Adrenal gland (tissue), 12 donors: ENCODE data around the gene NRIP3. TPM values are rescaled to one million over a fixed set of nuclear protein-coding genes. Genes with fewer than 3 reads are reported as not detected.
"Not testable (repeated sequence)": the region's sequence is repeated elsewhere in the genome, so short reads cannot be mapped to it uniquely, and the experiment has no call there.

Source experiments
- DNase-seq, 7 donors: peaks; one replicate each; pipeline ENCODE4 v3.0.0-alpha.2; 2019 to 2020
- H3K27ac ChIP-seq, 5 donors: fragments of 200-600 bp; sonication (generic) in 4 of 5; 1 replicate in 3 of 5; 2 replicates in 2 of 5; pipeline versions ENCODE4 v1.5.1 to v1.8.0; 2016 to 2020; ENCODE audit warnings: mild to moderate bottlenecking in 1 of 5
- H3K27me3 ChIP-seq: fragments of 200-600 bp; 2 replicates; pipeline ENCODE4 v1.8.0; 2021
- H3K36me3 ChIP-seq, 2 donors: fragments of 200-600 bp; replicated peaks in 1 of 2; 1 replicate in 1 of 2; 2 replicates in 1 of 2; pipeline versions ENCODE4 v1.5.1 to v1.8.0; 2018 to 2022
- H3K4me1 ChIP-seq, 2 donors: fragments of 200-600 bp; replicated peaks in 1 of 2; 1 replicate in 1 of 2; 2 replicates in 1 of 2; pipeline versions ENCODE4 v1.5.1 to v1.8.0; 2018 to 2021
- H3K4me3 ChIP-seq, 4 donors: fragments of 200-600 bp; sonication (generic) in 3 of 4; one replicate each; pipeline ENCODE4 v1.5.1; 2016 to 2018
- H3K9me3 ChIP-seq, 3 donors: fragments of 200-600 bp; sonication (generic) in 1 of 3; replicated peaks in 1 of 3; 1 replicate in 2 of 3; 2 replicates in 1 of 3; pipeline versions ENCODE4 v1.5.1 to v1.8.0; 2016 to 2021
- CTCF ChIP-seq, 6 experiments: fragments of 450-650 bp in 4 of 6; fragments of 200-600 bp in 2 of 6; sonication (generic) in 1 of 6; IDR thresholded peaks; 1 replicate in 5 of 6; 2 replicates in 1 of 6; pipeline versions ENCODE4 v1.5.1 to v1.8.0; 2016 to 2021; ENCODE audit warnings: antibody characterized with exemption in 6 of 6, mild to moderate bottlenecking in 2 of 6, moderate library complexity in 1 of 6
- POLR2A ChIP-seq, 2 donors: fragments of 450-650 bp; IDR thresholded peaks; one replicate each; pipeline ENCODE4 v1.6.1; 2017; ENCODE audit warnings: antibody characterized with exemption in 2 of 2, mild to moderate bottlenecking in 2 of 2, moderate library complexity in 1 of 2
- WGBS, 4 donors: extraction: QIAGEN DNeasy Blood & Tissue Kit in 2 of 4; methylation state at CpG; one replicate each; pipeline versions ENCODE4 v1.1.5 to v1.1.7; 2013 to 2017; 5-methylcytosine and 5-hydroxymethylcytosine counted together
- intact Hi-C, 2 donors: fragments of 100-400 bp; cut with DNase I; formaldehyde crosslinking; loops; one replicate each; pipeline versions ENCODE4 v1.14.1 to v1.15.0; 2022 to 2023
- polyA plus RNA-seq, 3 donors: library from polyadenylated mRNA; stranded (reverse); fragments of 200-250 nt in 2 of 3; fragments of 350-450 nt in 1 of 3; fragmentation: Illumina TruSeq in 1 of 3; extraction: RNeasy Lipid Tissue Mini Kit (QIAGEN cat#74804) in 1 of 3; gene quantifications; one replicate each; pipeline ENCODE4 v1.2.3, GENCODE V29; 2013 to 2014
- total RNA-seq, 9 donors: library from RNA; depleted of rRNA in 4 of 9; stranded (reverse); fragments of >200 nt in 4 of 9; fragments of 120-200 nt in 1 of 9; fragmentation: NEBNext Ultra II Directional in 1 of 9; extraction: Animal tissue kit (Norgen Biotek cat#: 25700) in 1 of 9; gene quantifications; one replicate each; pipeline versions ENCODE4 v1.1.0 to v1.2.4, GENCODE V29; 2013 to 2023
- donor health status: healthy with polysubstance abuse.
- donor health status: Bipolar disorder and iron deficiency.
- donor health status: DM: yes; HTN: yes; CAD: no.
- donor health status: DM: no; HTN: no; CAD: no.
- donor health status: DM: no; HTN: no; CAD: no.
- donor health status: DM: yes; HTN: yes; CAD: no.

The NRIP3 gene
- total and polyA plus RNA-seq, 12 donors: 1.4 to 42.5 (median 11.0) TPM

- TF ChIP-seq POLR2A (IDR thresholded peaks at IDR 0.05) (no peak), CTCF (IDR thresholded peaks at IDR 0.05) (no peak)
- H3K9me3 ChIP-seq: no peaks in the 10 kb centered on the region
- intact Hi-C loops: no loop called here
- H3K27ac ChIP-seq: no peak overlapping the region
- WGBS, 4 donors: 90 to 94% (median 92%) methylated on average over 9 to 10 of the region's 10 CpGs
- DNase-seq: no peak
- H3K36me3 ChIP-seq: no peaks in the 10 kb centered on the region
- H3K4me1 ChIP-seq: no peaks in the 10 kb centered on the region
- H3K27me3 ChIP-seq: no peaks in the 10 kb centered on the region
- H3K4me3 ChIP-seq: no peak overlapping the region
These were observed 66.6 kb downstream of the NRIP3 start for GRCh38 chr11:8937159-8937558.

GRCh38 chr11:8935789-8936188 lies 68.0 kb downstream of the NRIP3 start:
- H3K27me3 ChIP-seq, intact Hi-C loops, H3K27ac ChIP-seq, DNase-seq, H3K4me1 ChIP-seq, H3K36me3 ChIP-seq, H3K4me3 ChIP-seq, H3K9me3 ChIP-seq: not testable (repeated sequence)
- WGBS, 4 donors: 75 to 90% (median 89%) methylated on average over 2 of the region's 2 CpGs

GRCh38 chr11:8934742-8935488 lies 68.9 kb downstream of the NRIP3 start:
- DNase-seq: peak in 4 of 7 donors; percentile 29 to 71 (median 53)
- Histone ChIP-seq H3K36me3 (no peaks in the 10 kb centered on the region), H3K27ac (no peak overlapping the region), H3K4me1 (no peaks in the 10 kb centered on the region), H3K27me3 (no peaks in the 10 kb centered on the region), H3K9me3 (no peaks in the 10 kb centered on the region), H3K4me3 (no peak overlapping the region)
- TF ChIP-seq CTCF (IDR thresholded peaks at IDR 0.05) (no peak), POLR2A (IDR thresholded peaks at IDR 0.05) (no peak)
- intact Hi-C loops: no loop called here
- 42 to 58% (median 50%) methylated on average over 14 of the region's 14 CpGs for WGBS, 4 donors

GRCh38 chr11:8933931-8934330 lies 69.9 kb downstream of the NRIP3 start:
- H3K4me3 ChIP-seq: no peak overlapping the region
- H3K27me3 ChIP-seq: no peaks in the 10 kb centered on the region
- no peaks in the 10 kb centered on the region for H3K9me3 ChIP-seq
- no peak overlapping the region for H3K27ac ChIP-seq
- H3K36me3 ChIP-seq: no peaks in the 10 kb centered on the region
- intact Hi-C loops: no loop called here
- 94 to 97% (median 95%) methylated on average over 5 to 6 of the region's 6 CpGs for WGBS, 4 donors
- no peak for DNase-seq
- no peaks in the 10 kb centered on the region for H3K4me1 ChIP-seq
- TF ChIP-seq CTCF (IDR thresholded peaks at IDR 0.05) (no peak), POLR2A (IDR thresholded peaks at IDR 0.05) (no peak)
